22Rv1 (cell line): ENCODE results near the gene SIX3.

Source experiments
- H3K27ac ChIP-seq: fragments of 450-650 bp; 2 replicates; pipeline ENCODE4 v1.5.1; 2017
- CTCF ChIP-seq: fragments of 450-650 bp; IDR thresholded peaks from 2 replicates; pipeline ENCODE4 v1.5.1; 2017; ENCODE audit warnings: mild to moderate bottlenecking
- ZFX ChIP-seq: fragments of 450-650 bp; IDR thresholded peaks from 2 replicates; pipeline ENCODE4 v1.6.1; 2017; ENCODE audit warnings: antibody characterized with exemption, borderline replicate concordance

The SIX3 gene

GRCh38 chr2:44962176-44962695, 20.7 kb downstream of the SIX3 start:
- H3K27ac ChIP-seq: no peak overlapping the region
- TF ChIP-seq ZFX (no peak), CTCF (no peak)

GRCh38 chr2:44964752-44965236, 23.3 kb downstream of the SIX3 start:
- no peak overlapping the region for H3K27ac ChIP-seq
- TF ChIP-seq ZFX: no peak
- peak; percentile 13; the same call in 1 of the 2 replicates for TF ChIP-seq CTCF

- TF ChIP-seq ZFX (no peak), CTCF (no peak)
- H3K27ac ChIP-seq: no peak overlapping the region
These were observed 24.2 kb downstream of the SIX3 start for GRCh38 chr2:44965684-44966083.

- TF ChIP-seq CTCF (no peak), ZFX (no peak)
- H3K27ac ChIP-seq: no peak overlapping the region
These were observed 25.6 kb downstream of the SIX3 start for GRCh38 chr2:44967056-44967455.

- TF ChIP-seq CTCF (no peak), ZFX (no peak)
- H3K27ac ChIP-seq: no peak overlapping the region
These were observed 26.4 kb downstream of the SIX3 start for GRCh38 chr2:44967727-44968432.

GRCh38 chr2:44969936-44970335, 28.4 kb downstream of the SIX3 start:
- TF ChIP-seq ZFX (no peak), CTCF (no peak)
- no peak overlapping the region for H3K27ac ChIP-seq

GRCh38 chr2:44970846-44971450, 29.4 kb downstream of the SIX3 start:
- H3K27ac ChIP-seq: no peak overlapping the region
- no peak for TF ChIP-seq CTCF
- no peak for TF ChIP-seq ZFX
